Body of pancreas (tissue), 4 donors: ENCODE data around the gene ANTXR2.

Experiments used
- CTCF ChIP-seq, 7 experiments: fragments of 450-650 bp in 4 of 7; fragments of 200-600 bp in 3 of 7; sonication (generic) in 3 of 7; IDR thresholded peaks; one replicate each; pipeline ENCODE4 v1.5.1; 2016 to 2019; ENCODE audit warnings: antibody characterized with exemption in 7 of 7
- POLR2A ChIP-seq, 3 donors: fragments of 450-650 bp; IDR thresholded peaks; one replicate each; pipeline ENCODE4 v1.6.1; 2016; ENCODE audit warnings: antibody characterized with exemption in 3 of 3, mild to moderate bottlenecking in 2 of 3

GRCh38 chr4:80054375-80054774, 18.7 kb downstream of the ANTXR2 start:
- no peak for TF ChIP-seq CTCF (IDR thresholded peaks at IDR 0.05)
- no peak for TF ChIP-seq POLR2A (IDR thresholded peaks at IDR 0.05)
